Measurements from ENCODE around the gene FBXO36. TPM values are rescaled to one million over a fixed set of nuclear protein-coding genes. Genes with fewer than 3 reads are reported as not detected.

Gene FBXO36
- total and polyA plus RNA-seq, 2 donors (not counting 3 experiments of a cell fraction or from before 2014, with no cell fraction given) = 0.53 to 1.2 TPM

DNA sequence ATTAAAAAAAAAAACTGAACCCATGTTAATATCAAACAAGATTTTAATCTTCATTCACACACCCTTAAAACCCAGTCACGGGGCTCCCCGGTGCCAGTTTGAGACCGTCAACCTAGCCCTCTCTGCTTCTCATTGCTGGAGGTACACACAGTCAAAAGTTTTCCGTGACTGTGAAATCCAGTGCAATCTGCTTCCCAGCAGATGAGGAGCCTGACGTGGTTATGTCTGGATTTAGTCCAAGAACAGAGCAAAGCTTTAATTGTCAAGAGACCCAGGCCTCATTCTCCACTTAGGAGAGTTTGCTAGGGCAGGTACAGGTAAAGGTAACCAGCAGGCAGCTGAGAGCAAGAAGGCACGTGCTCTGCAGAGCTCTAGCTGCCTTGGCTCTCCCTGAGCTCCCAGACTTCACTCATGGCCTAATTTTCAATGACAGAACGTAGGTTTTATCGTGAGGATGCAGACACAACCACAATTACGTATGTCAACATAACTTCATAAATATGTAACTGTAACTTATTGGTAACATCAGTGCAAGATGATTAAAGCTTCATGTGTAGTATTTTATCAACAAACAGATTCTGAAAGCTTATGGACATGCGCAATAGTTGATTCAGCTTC is 90.1 kb downstream of the FBXO36 start:
- Histone ChIP-seq H3K9ac (replicated peaks; ENCODE audit: extremely low read depth, insufficient read depth, low read length) (no peak overlapping the region), H4K20me1 (replicated peaks; ENCODE audit: control insufficient read depth, extremely low read depth, insufficient read depth, low read length) (no peaks in the 10 kb centered on the region), H2AFZ (ENCODE audit: low read depth, low read length) (no peak overlapping the region), H3K9me3 (replicated peaks; ENCODE audit: control insufficient read depth, insufficient read depth, low read length) (no peaks in the 10 kb centered on the region), H3K4me3 (replicated peaks in 1 of 3; ENCODE audit: insufficient read depth in 1 of 3, low read depth in 1 of 3, low read length in 3 of 3) (no peak overlapping the region), H3K27me3 (ENCODE audit: control insufficient read depth in 2 of 2, insufficient read depth in 2 of 2, low read length in 2 of 2) (no peaks in the 10 kb centered on the region), H3K27ac (ENCODE audit: insufficient read depth, low read depth, low read length) (no peak overlapping the region), H3K36me3 (ENCODE audit: control insufficient read depth in 2 of 2, extremely low read depth in 1 of 2, insufficient read depth in 2 of 2, low read length in 2 of 2) (no peaks in the 10 kb centered on the region), H3K4me2 (ENCODE audit: insufficient read depth, low read length) (no peak overlapping the region), H3K4me1 (ENCODE audit: control insufficient read depth, extremely low read depth, insufficient read depth, low read length) (peaks cover 7% of the 10 kb centered on the region), H3K79me2 (ENCODE audit: control insufficient read depth, insufficient read depth, low read length) (no peaks in the 10 kb centered on the region), H3K9me1 (replicated peaks; ENCODE audit: control insufficient read depth, extremely low read depth, insufficient read depth, low read length) (no peaks in the 10 kb centered on the region)
- dilution Hi-C loops (cut with MboI; ENCODE audit: extremely low pct_ligation_motif_present, low sequenced_read_pairs) (no loop called here), intact Hi-C loops (cut with micrococcal nuclease) (no loop called here)
- no TSS peak for BruUV-seq (replicated peaks)
- POLR2A ChIA-PET = interaction anchor here (0.7 kb wide), 1 partner anchor 158 kb away, joined by 5 read pairs; no protein-coding TSS in a partner anchor
- no peak for TF ChIP-seq MYC (IDR thresholded peaks at IDR 0.05; ENCODE audit: low read depth, low read length)
- no peak for TF ChIP-seq POLR2A (IDR thresholded peaks at IDR 0.05; ENCODE audit: low read depth, low read length)
- no peak for TF ChIP-seq GATA2 (IDR thresholded peaks at IDR 0.05; ENCODE audit: insufficient read depth, insufficient read length, low read depth, low read length)
- no peak for TF ChIP-seq FOS (IDR thresholded peaks at IDR 0.05; ENCODE audit: borderline replicate concordance, insufficient read depth, low read length)
- TF ChIP-seq POLR2AphosphoS5 (IDR thresholded peaks at IDR 0.05; ENCODE audit: insufficient read depth, low read depth, low read length) = no peak
- TF ChIP-seq, protein P1, sequence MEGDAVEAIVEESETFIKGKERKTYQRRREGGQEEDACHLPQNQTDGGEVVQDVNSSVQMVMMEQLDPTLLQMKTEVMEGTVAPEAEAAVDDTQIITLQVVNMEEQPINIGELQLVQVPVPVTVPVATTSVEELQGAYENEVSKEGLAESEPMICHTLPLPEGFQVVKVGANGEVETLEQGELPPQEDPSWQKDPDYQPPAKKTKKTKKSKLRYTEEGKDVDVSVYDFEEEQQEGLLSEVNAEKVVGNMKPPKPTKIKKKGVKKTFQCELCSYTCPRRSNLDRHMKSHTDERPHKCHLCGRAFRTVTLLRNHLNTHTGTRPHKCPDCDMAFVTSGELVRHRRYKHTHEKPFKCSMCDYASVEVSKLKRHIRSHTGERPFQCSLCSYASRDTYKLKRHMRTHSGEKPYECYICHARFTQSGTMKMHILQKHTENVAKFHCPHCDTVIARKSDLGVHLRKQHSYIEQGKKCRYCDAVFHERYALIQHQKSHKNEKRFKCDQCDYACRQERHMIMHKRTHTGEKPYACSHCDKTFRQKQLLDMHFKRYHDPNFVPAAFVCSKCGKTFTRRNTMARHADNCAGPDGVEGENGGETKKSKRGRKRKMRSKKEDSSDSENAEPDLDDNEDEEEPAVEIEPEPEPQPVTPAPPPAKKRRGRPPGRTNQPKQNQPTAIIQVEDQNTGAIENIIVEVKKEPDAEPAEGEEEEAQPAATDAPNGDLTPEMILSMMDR (IDR thresholded peaks at IDR 0.05; ENCODE audit: extremely low read depth in 1 of 2, insufficient read depth in 1 of 2, low read depth in 1 of 2, low read length in 2 of 2) = no peak
- no peak for TF ChIP-seq EZH2 (IDR thresholded peaks at IDR 0.05; ENCODE audit: borderline replicate concordance, low read depth, low read length, severe bottlenecking)
- TF ChIP-seq, protein P2, sequence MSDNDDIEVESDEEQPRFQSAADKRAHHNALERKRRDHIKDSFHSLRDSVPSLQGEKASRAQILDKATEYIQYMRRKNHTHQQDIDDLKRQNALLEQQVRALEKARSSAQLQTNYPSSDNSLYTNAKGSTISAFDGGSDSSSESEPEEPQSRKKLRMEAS (IDR thresholded peaks at IDR 0.05; ENCODE audit: insufficient read depth, insufficient read length) = no peak
- TF ChIP-seq JUN (IDR thresholded peaks at IDR 0.05; ENCODE audit: borderline replicate concordance, insufficient read depth, insufficient read length, low read depth) = no peak
- DNase-seq (ENCODE audit: low read depth, low spot score) = no peak
- CTCF ChIA-PET = interaction anchor here (1.5 to 2.3 kb wide), 3 partner anchors 10 to 147 kb away, joined by 5 to 27 read pairs (median 5); no protein-coding TSS in a partner anchor
- no peak for FAIRE-seq
